ENCODE measurements around the gene TYMS.

TYMS gene

GRCh38 chr18:649341-649740 is 8.1 kb upstream of the TYMS start:
- DNase-seq, result no peak

- DNase-seq, result peak; percentile 89
Observed at GRCh38 chr18:650428-650858, 7.0 kb upstream of the TYMS start.

GRCh38 chr18:652131-652530 is 5.3 kb upstream of the TYMS start:
- DNase-seq, result no peak

GRCh38 chr18:653512-653911 is 3.9 kb upstream of the TYMS start:
- DNase-seq, result peak; percentile 27

- no peak for DNase-seq
Observed at GRCh38 chr18:654601-655000, 2.9 kb upstream of the TYMS start.

- no peak for DNase-seq
Observed at GRCh38 chr18:655445-655844, 2.0 kb upstream of the TYMS start.

- DNase-seq, result peak; percentile 96
Observed at GRCh38 chr18:658001-658946, 821 bp downstream of the TYMS start.

- DNase-seq, result no peak
Observed at GRCh38 chr18:658947-659533, 1.6 kb downstream of the TYMS start.

GRCh38 chr18:659597-659996 is 2.1 kb downstream of the TYMS start:
- no peak for DNase-seq

GRCh38 chr18:662197-662596 is 4.7 kb downstream of the TYMS start:
- DNase-seq, result no peak

GRCh38 chr18:666177-666576 is 8.7 kb downstream of the TYMS start:
- peak; percentile 41 for DNase-seq

GRCh38 chr18:666628-667027 is 9.2 kb downstream of the TYMS start:
- no peak for DNase-seq

GRCh38 chr18:668260-668659 is 10.8 kb downstream of the TYMS start:
- DNase-seq, result no peak

- no peak for DNase-seq
Observed at GRCh38 chr18:669077-669476, 11.6 kb downstream of the TYMS start.

GRCh38 chr18:670522-670921 is 13.1 kb downstream of the TYMS start:
- DNase-seq, result no peak

- DNase-seq, result no peak
Observed at GRCh38 chr18:671405-671804, 14.0 kb downstream of the TYMS start.

- no peak for DNase-seq
Observed at GRCh38 chr18:673317-673716, 15.9 kb downstream of the TYMS start.

- DNase-seq, result no peak
Observed at GRCh38 chr18:673769-674168, 16.3 kb downstream of the TYMS start.

GRCh38 chr18:675307-675706 is 17.9 kb downstream of the TYMS start:
- no peak for DNase-seq

GRCh38 chr18:676069-676468 is 18.6 kb downstream of the TYMS start:
- no peak for DNase-seq

GRCh38 chr18:676736-677135 is 19.3 kb downstream of the TYMS start:
- no peak for DNase-seq

- no peak for DNase-seq
Observed at GRCh38 chr18:677145-677544, 19.7 kb downstream of the TYMS start.

- DNase-seq, result no peak
Observed at GRCh38 chr18:677951-678381, 20.5 kb downstream of the TYMS start.

GRCh38 chr18:678482-679182 is 21.2 kb downstream of the TYMS start:
- no peak for DNase-seq

Data from OCI-M1 (cell line).